ENCODE results near the gene UTP20. TPM values are rescaled to one million over a fixed set of nuclear protein-coding genes. Genes with fewer than 3 reads are reported as not detected.

Gene UTP20
- total and polyA plus RNA-seq, 2 donors (not counting 3 experiments of a cell fraction or from before 2014, with no cell fraction given): 4.6 to 23.1 TPM

- ChIA-PET POLR2A (no interaction called here), CTCF (interaction anchor here (0.7 to 1.6 kb wide), 2 partner anchors 8 to 10 kb away, joined by 3 to 4 read pairs; no protein-coding TSS in a partner anchor)
- Histone ChIP-seq H3K79me2 (ENCODE audit: control insufficient read depth, insufficient read depth, low read length) (no peaks in the 10 kb centered on the region), H3K36me3 (ENCODE audit: control insufficient read depth in 2 of 2, extremely low read depth in 1 of 2, insufficient read depth in 2 of 2, low read length in 2 of 2) (peaks cover 4 to 14% of the 10 kb centered on the region in 2 experiments), H3K27me3 (ENCODE audit: control insufficient read depth in 2 of 2, insufficient read depth in 2 of 2, low read length in 2 of 2) (no peaks in the 10 kb centered on the region), H3K9me3 (replicated peaks; ENCODE audit: control insufficient read depth, insufficient read depth, low read length) (no peaks in the 10 kb centered on the region), H2AFZ (ENCODE audit: low read depth, low read length) (no peak overlapping the region), H3K4me1 (ENCODE audit: control insufficient read depth, extremely low read depth, insufficient read depth, low read length) (no peaks in the 10 kb centered on the region), H3K4me2 (ENCODE audit: insufficient read depth, low read length) (no peak overlapping the region), H4K20me1 (replicated peaks; ENCODE audit: control insufficient read depth, extremely low read depth, insufficient read depth, low read length) (no peaks in the 10 kb centered on the region), H3K9ac (replicated peaks; ENCODE audit: extremely low read depth, insufficient read depth, low read length) (no peak overlapping the region), H3K9me1 (replicated peaks; ENCODE audit: control insufficient read depth, extremely low read depth, insufficient read depth, low read length) (no peaks in the 10 kb centered on the region), H3K27ac (ENCODE audit: insufficient read depth, low read depth, low read length) (no peak overlapping the region), H3K4me3 (replicated peaks in 1 of 3; ENCODE audit: insufficient read depth in 1 of 3, low read depth in 1 of 3, low read length in 3 of 3) (no peak overlapping the region)
- BruUV-seq (replicated peaks): no TSS peak
- TF ChIP-seq JUN (IDR thresholded peaks at IDR 0.05; ENCODE audit: borderline replicate concordance, insufficient read depth, insufficient read length, low read depth): no peak
- no peak for TF ChIP-seq MYC (IDR thresholded peaks at IDR 0.05; ENCODE audit: low read depth, low read length)
- no peak for TF ChIP-seq EZH2 (IDR thresholded peaks at IDR 0.05; ENCODE audit: borderline replicate concordance, low read depth, low read length, severe bottlenecking)
- TF ChIP-seq POLR2AphosphoS5 (IDR thresholded peaks at IDR 0.05; ENCODE audit: insufficient read depth, low read depth, low read length): no peak
- TF ChIP-seq GATA2 (IDR thresholded peaks at IDR 0.05; ENCODE audit: insufficient read depth, insufficient read length, low read depth, low read length): no peak
- TF ChIP-seq POLR2A (IDR thresholded peaks at IDR 0.05; ENCODE audit: low read depth, low read length): no peak
- no peak for TF ChIP-seq MAX (IDR thresholded peaks at IDR 0.05; ENCODE audit: insufficient read depth, insufficient read length)
- TF ChIP-seq CTCF (IDR thresholded peaks at IDR 0.05; ENCODE audit: extremely low read depth in 1 of 2, insufficient read depth in 1 of 2, low read depth in 1 of 2, low read length in 2 of 2): no peak
- TF ChIP-seq FOS (IDR thresholded peaks at IDR 0.05; ENCODE audit: borderline replicate concordance, insufficient read depth, low read length): no peak
- intact Hi-C loops (cut with micrococcal nuclease): no loop called here
- dilution Hi-C loops (cut with MboI; ENCODE audit: extremely low pct_ligation_motif_present, low sequenced_read_pairs): no loop called here
- DNase-seq (ENCODE audit: low read depth, low spot score) (no peak), FAIRE-seq (no peak)
These were observed 50.7 kb downstream of the UTP20 start for GRCh38 chr12:101330631-101331030.

Data from endothelial cell of umbilical vein (primary cell).